ENCODE data around the gene RASA2. TPM values are rescaled to one million over a fixed set of nuclear protein-coding genes. Genes with fewer than 3 reads are reported as not detected.

RASA2 gene
- total and polyA plus RNA-seq, 9 of the 15 experiments (the other 6 are each of a cell fraction or from before 2014, with no cell fraction given) = 2.0 to 12.8 (median 9.5) TPM

GRCh38 chr3:141486746-141487520, at the start of gene RASA2 (continued):
- TF ChIP-seq EP400 (IDR thresholded peaks at IDR 0.05) (no peak), TBL1XR1 (IDR thresholded peaks at IDR 0.05; ENCODE audit: low read length in 2 of 2) (no peak), CHD4 (IDR thresholded peaks at IDR 0.05; ENCODE audit: insufficient read depth, insufficient replicate concordance, low read depth, low read length, poor library complexity, severe bottlenecking) (no peak), PCBP1 (IDR thresholded peaks at IDR 0.05; ENCODE audit: low read depth, low read length, poor library complexity, severe bottlenecking) (peak; percentile 27), ZNF586 (CRISPR knock-in tag; conservative IDR thresholded peaks at IDR 0.05) (no peak), L3MBTL2 (IDR thresholded peaks at IDR 0.05) (peak; percentile 55; the same call in 1 of the 2 replicates), SPI1 (IDR thresholded peaks at IDR 0.05; ENCODE audit: borderline replicate concordance, low read depth, low read length) (no peak), LCOR (CRISPR knock-in tag; IDR thresholded peaks at IDR 0.05) (no peak), GTF2A2 (tag; IDR thresholded peaks at IDR 0.05) (no peak), CXXC5 (CRISPR knock-in tag; IDR thresholded peaks at IDR 0.05) (peak; percentile 91), KDM5B (IDR thresholded peaks at IDR 0.05; ENCODE audit: insufficient replicate concordance, low read depth, low read length) (peak; percentile 84), ZBTB8A (IDR thresholded peaks at IDR 0.05; ENCODE audit: partially characterized antibody) (no peak), RNF219 (CRISPR knock-in tag; IDR thresholded peaks at IDR 0.05) (no peak), HMG20B (CRISPR knock-in tag; IDR thresholded peaks at IDR 0.05) (no peak), ZNF23 (CRISPR knock-in tag; IDR thresholded peaks at IDR 0.05) (no peak), USF2 (CRISPR knock-in tag; IDR thresholded peaks at IDR 0.05) (no peak), RNF2 (IDR thresholded peaks at IDR 0.05) (no peak), POU5F1 (IDR thresholded peaks at IDR 0.05; ENCODE audit: borderline replicate concordance, low read depth, low read length, partially characterized antibody) (no peak), SIN3B (IDR thresholded peaks at IDR 0.05; ENCODE audit: low read depth) (peak; percentile 12; the same call in 1 of the 2 replicates), ARID3A (IDR thresholded peaks at IDR 0.05; ENCODE audit: borderline replicate concordance, low read depth, low read length) (no peak)
- TF ChIP-seq, protein P1, sequence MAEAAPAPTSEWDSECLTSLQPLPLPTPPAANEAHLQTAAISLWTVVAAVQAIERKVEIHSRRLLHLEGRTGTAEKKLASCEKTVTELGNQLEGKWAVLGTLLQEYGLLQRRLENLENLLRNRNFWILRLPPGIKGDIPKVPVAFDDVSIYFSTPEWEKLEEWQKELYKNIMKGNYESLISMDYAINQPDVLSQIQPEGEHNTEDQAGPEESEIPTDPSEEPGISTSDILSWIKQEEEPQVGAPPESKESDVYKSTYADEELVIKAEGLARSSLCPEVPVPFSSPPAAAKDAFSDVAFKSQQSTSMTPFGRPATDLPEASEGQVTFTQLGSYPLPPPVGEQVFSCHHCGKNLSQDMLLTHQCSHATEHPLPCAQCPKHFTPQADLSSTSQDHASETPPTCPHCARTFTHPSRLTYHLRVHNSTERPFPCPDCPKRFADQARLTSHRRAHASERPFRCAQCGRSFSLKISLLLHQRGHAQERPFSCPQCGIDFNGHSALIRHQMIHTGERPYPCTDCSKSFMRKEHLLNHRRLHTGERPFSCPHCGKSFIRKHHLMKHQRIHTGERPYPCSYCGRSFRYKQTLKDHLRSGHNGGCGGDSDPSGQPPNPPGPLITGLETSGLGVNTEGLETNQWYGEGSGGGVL (CRISPR knock-in tag; IDR thresholded peaks at IDR 0.05) = no peak

All from K562 (cell line).